Peyer's patch (tissue), 4 donors: ENCODE data around the gene WDR18.

Experiments used
- POLR2A ChIP-seq, 2 donors: fragments of 450-650 bp; IDR thresholded peaks; one replicate each; pipeline ENCODE4 v1.5.1; 2017; ENCODE audit warnings: antibody characterized with exemption in 2 of 2, mild to moderate bottlenecking in 2 of 2, moderate library complexity in 2 of 2
- TF ChIP-seq, protein P1 (sequence below), 6 experiments: fragments of 450-650 bp in 4 of 6; fragments of 200-600 bp in 2 of 6; sonication (generic) in 1 of 6; IDR thresholded peaks; one replicate each; pipeline ENCODE4 v1.5.1; 2017 to 2019; ENCODE audit warnings: antibody characterized with exemption in 6 of 6, mild to moderate bottlenecking in 3 of 6, moderate library complexity in 1 of 6

DNA sequence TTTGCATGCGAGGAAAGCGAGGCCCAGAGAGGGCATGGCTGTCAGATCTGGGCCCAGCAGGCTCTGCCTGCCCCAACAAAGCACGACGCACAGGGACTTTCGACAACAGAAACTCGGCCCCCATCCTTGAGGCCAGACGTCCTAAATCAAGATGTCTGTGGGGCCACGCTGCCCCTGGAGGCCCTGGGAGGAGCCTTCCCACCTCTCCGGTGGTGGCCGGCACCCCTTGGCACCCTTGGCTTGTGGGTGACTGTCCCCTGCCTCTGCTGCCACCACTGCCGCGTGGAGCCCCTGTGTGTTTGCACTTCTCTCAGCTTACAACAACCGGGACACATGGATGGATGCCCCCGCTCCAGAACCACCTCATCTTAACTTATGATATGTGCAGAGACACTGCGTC, 4.4 kb downstream of the WDR18 start:
- TF ChIP-seq POLR2A (IDR thresholded peaks at IDR 0.05), result no peak
- TF ChIP-seq, protein P1, sequence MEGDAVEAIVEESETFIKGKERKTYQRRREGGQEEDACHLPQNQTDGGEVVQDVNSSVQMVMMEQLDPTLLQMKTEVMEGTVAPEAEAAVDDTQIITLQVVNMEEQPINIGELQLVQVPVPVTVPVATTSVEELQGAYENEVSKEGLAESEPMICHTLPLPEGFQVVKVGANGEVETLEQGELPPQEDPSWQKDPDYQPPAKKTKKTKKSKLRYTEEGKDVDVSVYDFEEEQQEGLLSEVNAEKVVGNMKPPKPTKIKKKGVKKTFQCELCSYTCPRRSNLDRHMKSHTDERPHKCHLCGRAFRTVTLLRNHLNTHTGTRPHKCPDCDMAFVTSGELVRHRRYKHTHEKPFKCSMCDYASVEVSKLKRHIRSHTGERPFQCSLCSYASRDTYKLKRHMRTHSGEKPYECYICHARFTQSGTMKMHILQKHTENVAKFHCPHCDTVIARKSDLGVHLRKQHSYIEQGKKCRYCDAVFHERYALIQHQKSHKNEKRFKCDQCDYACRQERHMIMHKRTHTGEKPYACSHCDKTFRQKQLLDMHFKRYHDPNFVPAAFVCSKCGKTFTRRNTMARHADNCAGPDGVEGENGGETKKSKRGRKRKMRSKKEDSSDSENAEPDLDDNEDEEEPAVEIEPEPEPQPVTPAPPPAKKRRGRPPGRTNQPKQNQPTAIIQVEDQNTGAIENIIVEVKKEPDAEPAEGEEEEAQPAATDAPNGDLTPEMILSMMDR (IDR thresholded peaks at IDR 0.05), result no peak
